Prostate gland (tissue), 2 donors: ENCODE results near the gene DNAH9. TPM values are rescaled to one million over a fixed set of nuclear protein-coding genes. Genes with fewer than 3 reads are reported as not detected.

ENCODE experiments used
- DNase-seq: peaks from one replicate; pipeline ENCODE4 v3.0.0-alpha.2; 2019; ENCODE audit warnings: low spot score
- H3K27ac ChIP-seq, 2 donors: fragments of 200-600 bp; sonication (generic); 2 replicates each; pipeline ENCODE4 v1.5.1; 2017 to 2019
- H3K27me3 ChIP-seq: fragments of 200-600 bp; sonication (generic); replicated peaks from 2 replicates; pipeline ENCODE4 v1.5.1; 2019; ENCODE audit not compliant: insufficient read depth
- H3K36me3 ChIP-seq, 2 donors: fragments of 200-600 bp; sonication (generic); 1 replicate in 1 of 2; 2 replicates in 1 of 2; pipeline versions ENCODE4 v1.5.1 to v1.8.1; 2017 to 2019
- H3K4me1 ChIP-seq: fragments of 200-600 bp; sonication (generic); replicated peaks from 2 replicates; pipeline ENCODE4 v1.5.1; 2019
- H3K4me3 ChIP-seq, 2 donors: fragments of 200-600 bp; sonication (generic); 2 replicates each; pipeline ENCODE4 v1.5.1; 2017 to 2019
- H3K9me3 ChIP-seq: fragments of 200-600 bp; sonication (generic); 2 replicates; pipeline ENCODE4 v1.5.1; 2017
- POLR2A ChIP-seq: fragments of 450-650 bp; IDR thresholded peaks from one replicate; pipeline ENCODE4 v1.6.1; 2016; ENCODE audit warnings: antibody characterized with exemption, mild to moderate bottlenecking
- POLR2AphosphoS5 ChIP-seq: sonication (generic); formaldehyde crosslinking; IDR thresholded peaks from one replicate; pipeline ENCODE4 v1.6.1; 2017; ENCODE audit warnings: antibody characterized with exemption
- WGBS: methylation state at CpG from one replicate; pipeline ENCODE4 v1.1.5; 2018; 5-methylcytosine and 5-hydroxymethylcytosine counted together
- intact Hi-C: fragments of 100-400 bp; cut with DNase I; formaldehyde crosslinking; loops from one replicate; pipeline ENCODE4 v1.14.2; 2022
- total RNA-seq, 2 donors: library from RNA; depleted of rRNA; stranded (reverse); fragments of >200 nt; gene quantifications; one replicate each; pipeline ENCODE4 v1.1.0, GENCODE V29; 2016
- TF ChIP-seq, protein P1 (sequence below), 4 experiments: fragments of 200-600 bp in 2 of 4; fragments of 450-650 bp in 2 of 4; sonication (generic) in 2 of 4; IDR thresholded peaks; 1 replicate in 3 of 4; 2 replicates in 1 of 4; pipeline ENCODE4 v1.5.1; 2016 to 2019; ENCODE audit warnings: antibody characterized with exemption in 4 of 4, mild to moderate bottlenecking in 2 of 4, moderate library complexity in 2 of 4

DNAH9 gene
- total RNA-seq, 2 donors from 2014 or later, result 1.2 to 7.5 TPM

GRCh38 chr17:11589716-11590115 is 8.6 kb upstream of the DNAH9 start:
- intact Hi-C loops, result no loop called here
- 44% methylated on average over 3 of the region's 3 CpGs for WGBS
- DNase-seq, result no peak

DNA sequence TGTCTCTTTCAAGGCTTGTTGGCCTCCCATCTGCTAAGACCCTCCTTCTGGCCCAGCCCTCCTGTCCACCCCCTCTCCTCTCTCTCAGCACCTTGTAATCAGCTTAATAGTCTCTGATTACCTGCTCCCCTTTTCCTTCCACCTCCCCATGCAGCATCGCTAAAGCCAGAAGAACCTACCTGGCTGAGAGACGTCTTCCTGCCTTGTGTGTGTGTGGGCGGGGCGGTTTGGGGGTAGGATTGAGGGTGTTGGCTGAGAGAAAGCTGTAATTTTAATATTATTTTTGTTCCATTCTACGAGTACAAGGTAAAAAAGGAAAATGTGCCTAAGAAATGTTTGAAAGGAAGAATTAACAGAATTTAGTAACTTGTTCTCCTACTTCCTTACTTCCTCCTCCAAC is 3.4 kb downstream of the DNAH9 start:
- Histone ChIP-seq H3K4me1 (no peaks in the 10 kb centered on the region), H3K9me3 (no peaks in the 10 kb centered on the region), H3K27me3 (no peaks in the 10 kb centered on the region), H3K36me3 (no peaks in the 10 kb centered on the region), H3K27ac (no peak overlapping the region), H3K4me3 (no peak overlapping the region)
- intact Hi-C loops, result no loop called here
- TF ChIP-seq POLR2AphosphoS5 (no peak), POLR2A (no peak)
- TF ChIP-seq, protein P1, sequence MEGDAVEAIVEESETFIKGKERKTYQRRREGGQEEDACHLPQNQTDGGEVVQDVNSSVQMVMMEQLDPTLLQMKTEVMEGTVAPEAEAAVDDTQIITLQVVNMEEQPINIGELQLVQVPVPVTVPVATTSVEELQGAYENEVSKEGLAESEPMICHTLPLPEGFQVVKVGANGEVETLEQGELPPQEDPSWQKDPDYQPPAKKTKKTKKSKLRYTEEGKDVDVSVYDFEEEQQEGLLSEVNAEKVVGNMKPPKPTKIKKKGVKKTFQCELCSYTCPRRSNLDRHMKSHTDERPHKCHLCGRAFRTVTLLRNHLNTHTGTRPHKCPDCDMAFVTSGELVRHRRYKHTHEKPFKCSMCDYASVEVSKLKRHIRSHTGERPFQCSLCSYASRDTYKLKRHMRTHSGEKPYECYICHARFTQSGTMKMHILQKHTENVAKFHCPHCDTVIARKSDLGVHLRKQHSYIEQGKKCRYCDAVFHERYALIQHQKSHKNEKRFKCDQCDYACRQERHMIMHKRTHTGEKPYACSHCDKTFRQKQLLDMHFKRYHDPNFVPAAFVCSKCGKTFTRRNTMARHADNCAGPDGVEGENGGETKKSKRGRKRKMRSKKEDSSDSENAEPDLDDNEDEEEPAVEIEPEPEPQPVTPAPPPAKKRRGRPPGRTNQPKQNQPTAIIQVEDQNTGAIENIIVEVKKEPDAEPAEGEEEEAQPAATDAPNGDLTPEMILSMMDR (IDR thresholded peaks at IDR 0.05), result no peak
- DNase-seq, result no peak
- WGBS, result 80% methylated on average over 5 of the region's 5 CpGs

More at GRCh38 chr17:11589716-11590115, 8.6 kb upstream of the DNAH9 start:
- no peaks in the 10 kb centered on the region for H3K9me3 ChIP-seq
- no peaks in the 10 kb centered on the region for H3K36me3 ChIP-seq
- H3K27ac ChIP-seq, result no peak overlapping the region
- H3K27me3 ChIP-seq, result no peaks in the 10 kb centered on the region
- H3K4me3 ChIP-seq, result no peak overlapping the region
- H3K4me1 ChIP-seq, result no peaks in the 10 kb centered on the region
- TF ChIP-seq, protein P1 (IDR thresholded peaks at IDR 0.05), result no peak
- no peak for TF ChIP-seq POLR2AphosphoS5
- TF ChIP-seq POLR2A, result no peak

DNA sequence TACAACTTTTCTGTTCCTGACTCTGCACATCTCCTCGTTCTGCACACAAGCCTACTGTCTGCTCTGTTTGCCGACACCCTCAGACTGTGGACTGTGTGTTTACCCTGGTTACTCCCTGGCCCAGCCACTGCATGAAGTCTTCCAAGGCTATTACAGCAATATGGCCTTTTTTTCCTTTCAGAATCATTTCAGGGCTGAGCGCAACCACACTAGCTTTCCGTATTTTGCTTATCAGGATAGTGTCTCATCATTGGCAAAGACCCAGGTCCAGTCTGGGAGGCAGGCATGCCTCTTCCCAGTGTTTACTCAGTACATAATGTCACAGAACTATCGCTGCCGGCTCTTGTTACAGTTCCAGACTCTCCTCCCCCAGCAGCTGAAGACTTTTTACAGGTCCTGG is 10.1 kb downstream of the DNAH9 start:
- TF ChIP-seq, protein P1 (IDR thresholded peaks at IDR 0.05), result no peak
- TF ChIP-seq POLR2AphosphoS5, result peak; percentile 77
- Histone ChIP-seq H3K27me3 (no peaks in the 10 kb centered on the region), H3K4me1 (no peaks in the 10 kb centered on the region), H3K27ac (peak overlapping the region; percentile 62 to 73), H3K9me3 (no peaks in the 10 kb centered on the region), H3K36me3 (no peaks in the 10 kb centered on the region), H3K4me3 (no peak overlapping the region)
- intact Hi-C loops, result no loop called here
- DNase-seq, result peak; percentile 79
- 15% methylated on average over 6 of the region's 6 CpGs for WGBS

DNA sequence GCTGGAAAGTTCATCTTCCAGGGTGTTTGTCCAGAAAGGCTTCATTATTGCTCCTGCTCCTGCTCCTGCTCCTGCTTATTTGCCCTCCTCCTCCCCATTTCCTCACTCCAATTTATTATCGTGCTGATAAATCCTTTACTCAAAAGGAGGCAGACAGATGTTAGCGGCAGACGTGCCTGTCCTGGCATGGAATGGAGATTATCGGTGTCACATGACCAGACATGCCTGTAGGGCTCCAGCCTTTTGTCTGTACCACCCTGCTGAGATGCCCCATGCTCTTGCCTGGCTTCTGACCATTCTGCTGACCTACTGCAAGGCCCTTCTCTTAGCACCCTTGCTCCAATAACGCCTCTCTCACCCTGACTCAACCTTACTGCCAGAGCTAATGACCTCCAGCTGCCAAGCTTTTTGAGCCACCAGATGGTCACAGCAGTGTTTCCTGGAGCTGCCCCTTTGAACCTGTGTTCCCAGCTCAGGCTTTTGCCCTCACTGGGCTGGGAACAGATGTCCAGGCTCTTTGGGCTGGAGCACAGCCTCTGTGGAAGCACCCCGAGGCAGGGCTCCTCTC is 12.8 kb downstream of the DNAH9 start:
- no peak overlapping the region for H3K4me3 ChIP-seq
- no peaks in the 10 kb centered on the region for H3K4me1 ChIP-seq
- H3K36me3 ChIP-seq, result no peaks in the 10 kb centered on the region
- no peak for TF ChIP-seq POLR2AphosphoS5
- no peak for TF ChIP-seq POLR2A
- TF ChIP-seq, protein P1 (IDR thresholded peaks at IDR 0.05), result no peak
- H3K27ac ChIP-seq, result no peak overlapping the region
- 43% methylated on average over 6 of the region's 6 CpGs for WGBS
- no peaks in the 10 kb centered on the region for H3K9me3 ChIP-seq
- intact Hi-C loops, result no loop called here
- H3K27me3 ChIP-seq, result no peaks in the 10 kb centered on the region
- no peak for DNase-seq

GRCh38 chr17:11612956-11613355 is 14.7 kb downstream of the DNAH9 start:
- Histone ChIP-seq H3K27me3 (no peaks in the 10 kb centered on the region), H3K9me3 (no peaks in the 10 kb centered on the region), H3K27ac (no peak overlapping the region), H3K4me3 (no peak overlapping the region), H3K4me1 (no peaks in the 10 kb centered on the region), H3K36me3 (no peaks in the 10 kb centered on the region)
- no peak for DNase-seq
- intact Hi-C loops, result no loop called here
- TF ChIP-seq POLR2AphosphoS5, result no peak
- TF ChIP-seq, protein P1 (IDR thresholded peaks at IDR 0.05), result no peak
- no peak for TF ChIP-seq POLR2A
- WGBS, result 19% methylated on average over 2 of the region's 2 CpGs
